Right atrium auricular region (tissue), 2 donors: Measurements from ENCODE around the gene SON. TPM values are rescaled to one million over a fixed set of nuclear protein-coding genes. Genes with fewer than 3 reads are reported as not detected.

Source experiments
- total RNA-seq, 2 donors: library from RNA; depleted of rRNA; stranded (reverse); fragments of >200 nt; gene quantifications; one replicate each; pipeline ENCODE4 v1.1.0, GENCODE V29; 2016

SON gene
- total RNA-seq, 2 donors from 2014 or later: 105 to 189 TPM

Other genes with a start within 250 kb of the SON start
- gene IFNAR1, start 218.1 kb upstream of the SON start, total RNA-seq: 10 to 100 TPM; 20.0 to 24.6 TPM
- gene IFNGR2, start 139.6 kb upstream of the SON start, total RNA-seq: 10 to 100 TPM; 40.2 to 47.3 TPM
- 10 to 100 TPM; 31.1 to 41.0 TPM for gene TMEM50B, start 63.1 kb upstream of the SON start, total RNA-seq
- gene DNAJC28, start 51.3 kb upstream of the SON start, total RNA-seq: 1 to 10 TPM; 3.0 to 4.5 TPM
- gene GART, start 921 bp upstream of the SON start, total RNA-seq: 10 to 100 TPM; 29.7 to 32.5 TPM
- 1 to 10 TPM; 3.3 to 3.5 TPM for gene DONSON, start 45.6 kb downstream of the SON start, total RNA-seq
- gene CRYZL1, start 98.7 kb downstream of the SON start, total RNA-seq: 10 to 100 TPM; 19.0 to 27.5 TPM
- gene ITSN1, start 99.5 kb downstream of the SON start, total RNA-seq: 10 to 100 TPM; 49.9 to 54.9 TPM